HG03469 (cell line): ENCODE results near the gene ESYT1.
"Not testable (repeated sequence)": the region's sequence is repeated elsewhere in the genome, so short reads cannot be mapped to it uniquely, and the experiment has no call there.

Experiments
- ATAC-seq: cut with Tn5 transposase; IDR thresholded peaks from one replicate; pipeline ENCODE4 v1.9.1; 2021; ENCODE audit warnings: mild to moderate bottlenecking, moderate library complexity, moderate number of reproducible peaks; ENCODE audit not compliant: unreplicated experiment

ESYT1 gene

DNA sequence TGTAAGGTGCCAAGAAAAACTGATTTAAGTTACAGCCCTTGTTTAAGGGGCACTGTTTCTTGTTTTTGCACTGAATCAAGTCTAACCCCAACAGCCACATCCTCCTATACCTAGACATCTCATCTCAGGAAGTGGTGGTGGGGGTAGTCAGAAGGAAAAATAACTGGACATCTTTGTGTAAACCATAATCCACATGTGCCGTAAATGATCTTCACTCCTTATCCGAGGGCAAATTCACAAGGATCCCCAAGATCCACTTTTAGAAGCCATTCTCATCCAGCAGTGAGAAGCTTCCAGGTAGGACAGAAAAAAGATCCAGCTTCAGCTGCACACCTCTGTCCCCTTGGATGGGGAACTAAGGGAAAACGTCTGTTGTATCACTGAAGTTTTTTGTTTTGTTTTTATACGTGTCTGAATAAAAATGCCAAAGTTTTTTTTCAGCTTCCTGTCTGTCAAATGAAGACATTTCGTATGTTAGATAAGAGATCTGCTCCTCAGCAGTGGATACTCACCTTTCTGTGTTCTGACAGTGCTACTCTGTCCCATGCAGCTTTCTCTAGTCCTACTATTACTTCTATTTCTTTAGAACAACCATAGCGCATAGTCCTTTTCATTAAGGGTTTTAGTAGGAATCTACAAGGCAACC lies 24.9 kb upstream of the ESYT1 start:
- no peak for ATAC-seq

DNA sequence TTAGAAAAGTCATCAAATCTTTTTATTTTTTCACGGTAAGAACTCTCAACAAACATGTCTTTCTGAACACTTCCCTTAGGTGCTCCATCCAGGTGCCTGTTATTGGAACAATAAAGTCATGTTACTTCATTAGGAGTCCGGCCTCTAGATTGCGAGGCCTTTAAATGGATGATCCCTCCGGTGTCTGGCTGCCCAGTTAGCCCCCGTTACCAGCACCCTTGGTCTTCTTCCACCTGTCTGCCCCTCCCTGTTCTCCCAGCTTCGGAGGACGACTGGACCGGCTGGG lies 24.3 kb upstream of the ESYT1 start:
- ATAC-seq: no peak

- ATAC-seq: peak; percentile 84
Observed at GRCh38 chr12:56104109-56104814, 23.8 kb upstream of the ESYT1 start, which contains the start of gene PA2G4. PA2G4 (plus strand) TSS chr12:56104559; CDS start chr12:56104738, 179 bp downstream.

DNA sequence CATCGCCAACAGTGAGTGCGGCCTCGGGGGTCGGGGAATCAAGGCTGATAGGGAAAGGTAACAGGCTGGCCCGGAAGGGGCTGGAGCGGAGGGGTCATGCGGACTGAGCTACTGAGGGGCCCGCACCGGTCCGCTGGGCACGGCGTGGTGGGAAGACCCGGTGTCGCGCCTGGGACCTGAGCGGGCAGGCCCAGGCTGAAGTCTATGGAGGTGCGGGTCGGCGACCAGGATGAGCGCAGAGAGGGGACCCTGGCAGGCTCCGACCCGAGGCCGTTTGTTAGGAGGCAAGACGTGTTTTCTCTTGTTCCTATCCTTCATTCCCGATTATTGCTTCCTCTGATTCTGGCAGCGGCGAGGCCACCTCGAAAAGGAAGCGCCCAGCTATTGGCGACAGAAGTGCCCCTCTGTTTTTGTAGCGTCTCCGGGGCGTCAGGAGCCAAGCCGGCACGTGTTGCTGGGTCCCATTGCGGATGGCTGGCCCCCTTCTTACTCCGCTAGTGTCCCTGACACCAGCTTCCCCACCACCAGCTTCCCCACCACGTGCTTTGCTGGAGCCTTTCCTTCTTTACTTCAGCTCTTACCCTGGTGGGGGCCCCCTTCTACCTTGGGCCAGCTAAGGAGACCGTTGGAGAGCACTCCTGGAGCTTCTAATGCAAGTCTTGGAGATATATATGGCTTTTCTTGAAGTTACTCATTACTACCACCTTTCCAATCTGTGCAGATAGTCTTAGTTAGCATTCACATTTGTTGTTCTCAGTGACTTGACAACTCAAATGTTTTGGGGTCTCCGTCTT lies 23.1 kb upstream of the ESYT1 start:
- ATAC-seq: no peak

GRCh38 chr12:56105609-56105902 lies 22.5 kb upstream of the ESYT1 start:
- ATAC-seq: no peak

DNA sequence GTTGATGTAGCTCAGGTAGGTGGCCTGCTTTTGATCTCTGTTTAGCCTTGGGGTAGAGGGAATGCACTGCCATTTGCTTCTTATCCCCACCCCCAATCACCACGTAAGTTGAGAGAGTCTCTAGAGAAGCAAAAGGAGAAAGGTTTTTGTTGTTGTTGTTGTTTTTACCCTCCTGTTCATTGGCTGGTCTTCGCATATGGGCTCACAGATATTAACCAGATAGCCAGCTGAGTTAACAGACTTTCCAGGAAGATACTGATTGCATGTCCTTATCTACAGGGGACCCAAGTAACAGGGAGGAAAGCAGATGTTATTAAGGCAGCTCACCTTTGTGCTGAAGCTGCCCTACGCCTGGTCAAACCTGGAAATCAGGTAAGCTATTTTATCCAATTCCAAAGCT lies 20.8 kb upstream of the ESYT1 start:
- ATAC-seq: no peak

DNA sequence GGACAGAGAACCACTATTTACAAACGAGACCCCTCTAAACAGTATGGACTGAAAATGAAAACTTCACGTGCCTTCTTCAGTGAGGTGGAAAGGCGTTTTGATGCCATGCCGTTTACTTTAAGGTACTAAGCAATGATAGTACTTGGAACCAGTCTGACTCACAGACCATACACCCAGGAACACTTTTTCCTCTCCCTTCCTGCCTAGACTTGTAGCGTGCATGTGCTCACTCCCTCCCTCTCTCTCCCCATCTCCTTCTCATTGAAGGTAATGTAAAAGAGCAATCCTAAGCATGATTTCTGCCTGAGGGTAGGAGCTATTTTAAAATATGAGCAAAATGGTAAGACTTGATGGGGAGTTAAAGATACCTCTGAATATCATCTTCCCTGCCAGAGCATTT lies 17.5 kb upstream of the ESYT1 start:
- ATAC-seq: no peak

- ATAC-seq: no peak
Observed at GRCh38 chr12:56114084-56114483, 14.0 kb upstream of the ESYT1 start.

DNA sequence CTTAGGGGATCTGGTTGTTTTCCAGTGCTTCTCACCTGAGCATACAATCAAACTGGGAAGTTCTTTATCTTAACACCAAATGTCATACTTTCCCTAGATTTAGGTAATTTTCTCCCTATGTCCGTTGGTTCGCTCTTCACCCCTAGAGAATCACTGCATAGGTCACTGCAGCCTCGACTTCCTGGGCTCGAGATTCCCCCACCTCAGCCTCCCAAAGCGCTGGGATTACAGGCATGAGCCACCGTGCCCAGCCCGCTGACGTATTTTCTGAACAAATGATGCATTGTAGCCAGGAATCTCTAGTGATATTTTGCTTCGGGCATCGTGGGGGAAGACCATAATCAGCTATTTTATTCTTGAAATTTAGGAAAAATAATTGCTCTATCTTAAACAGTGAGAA lies 12.7 kb upstream of the ESYT1 start:
- ATAC-seq: no peak

- peak; percentile 28 for ATAC-seq
Observed at GRCh38 chr12:56116267-56117081, 11.6 kb upstream of the ESYT1 start, which contains the start of gene RPL41. RPL41 (plus strand) TSS chr12:56116633.

DNA sequence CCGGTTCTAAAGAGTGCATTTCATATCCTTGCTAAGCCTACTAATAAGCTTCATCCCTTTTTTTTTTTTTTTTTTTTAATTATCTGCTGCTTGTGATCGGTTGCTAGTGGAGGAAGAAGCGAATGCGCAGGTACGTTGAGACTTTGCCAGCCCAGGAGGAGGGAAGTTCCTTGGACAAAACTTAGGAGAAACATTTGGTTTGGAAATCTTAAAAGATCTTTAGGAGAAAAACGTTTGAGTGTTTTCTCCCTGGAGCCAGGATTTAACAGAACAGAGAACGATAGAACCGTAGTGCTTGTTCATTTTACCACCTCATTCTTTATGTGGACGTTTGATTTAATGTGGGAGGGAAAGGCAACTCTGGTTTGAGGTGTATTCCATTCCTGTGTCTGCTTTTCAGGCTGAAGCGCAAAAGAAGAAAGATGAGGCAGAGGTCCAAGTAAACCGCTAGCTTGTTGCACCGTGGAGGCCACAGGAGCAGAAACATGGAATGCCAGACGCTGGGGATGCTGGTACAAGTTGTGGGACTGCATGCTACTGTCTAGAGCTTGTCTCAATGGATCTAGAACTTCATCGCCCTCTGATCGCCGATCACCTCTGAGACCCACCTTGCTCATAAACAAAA lies 10.9 kb upstream of the ESYT1 start:
- not testable (repeated sequence) for ATAC-seq

GRCh38 chr12:56117778-56118687 lies 10.0 kb upstream of the ESYT1 start, which contains the start of gene ZC3H10:
ZC3H10 (plus strand) TSS chr12:56118266; CDS start chr12:56120563, 2,297 bp downstream.
- ATAC-seq: peak; percentile 71

- ATAC-seq: no peak
Observed at GRCh38 chr12:56118688-56119357, 9.2 kb upstream of the ESYT1 start.

GRCh38 chr12:56119361-56119796 lies 8.7 kb upstream of the ESYT1 start:
- ATAC-seq: no peak

- no peak for ATAC-seq
Observed at GRCh38 chr12:56120158-56120846, 7.8 kb upstream of the ESYT1 start.

DNA sequence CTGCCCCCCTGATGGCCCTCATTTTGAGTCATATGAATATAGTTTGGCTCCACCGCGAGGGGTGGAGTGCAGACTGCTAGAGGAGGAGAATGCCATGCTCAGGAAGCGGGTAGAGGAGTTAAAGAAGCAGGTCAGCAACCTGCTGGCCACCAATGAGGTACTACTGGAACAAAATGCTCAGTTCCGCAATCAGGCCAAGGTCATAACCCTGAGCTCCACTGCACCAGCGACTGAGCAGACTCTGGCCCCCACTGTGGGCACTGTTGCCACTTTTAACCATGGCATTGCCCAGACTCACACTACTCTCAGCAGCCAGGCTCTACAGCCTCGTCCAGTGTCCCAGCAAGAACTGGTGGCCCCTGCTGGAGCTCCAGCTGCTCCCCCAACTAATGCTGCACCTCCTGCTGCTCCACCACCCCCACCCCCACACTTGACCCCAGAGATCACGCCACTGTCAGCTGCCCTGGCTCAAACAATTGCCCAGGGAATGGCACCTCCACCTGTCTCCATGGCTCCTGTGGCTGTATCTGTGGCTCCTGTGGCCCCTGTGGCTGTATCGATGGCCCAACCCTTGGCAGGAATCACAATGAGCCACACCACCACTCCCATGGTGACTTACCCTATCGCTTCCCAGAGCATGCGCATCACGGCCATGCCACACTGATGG lies 6.7 kb upstream of the ESYT1 start:
- no peak for ATAC-seq

GRCh38 chr12:56122637-56123036 lies 5.4 kb upstream of the ESYT1 start:
- no peak for ATAC-seq

- ATAC-seq: no peak
Observed at GRCh38 chr12:56124133-56124532, 3.9 kb upstream of the ESYT1 start.
